Fibroblast of lung (primary cell): ENCODE measurements around the gene PDE4B. TPM values are rescaled to one million over a fixed set of nuclear protein-coding genes. Genes with fewer than 3 reads are reported as not detected.
"Not testable (repeated sequence)": the region's sequence is repeated elsewhere in the genome, so short reads cannot be mapped to it uniquely, and the experiment has no call there.

Experiments
- DNase-seq, 2 donors: peaks; one replicate each; pipeline versions ENCODE4 v3.0.0 to v3.0.0-alpha.2; 2010; ENCODE audit warnings: low read depth in 2 of 2
- H2AFZ ChIP-seq: 2 replicates; pipeline ENCODE4 v1.5.1; 2012; ENCODE audit warnings: low read length, control low read depth, inconsistent platforms
- H3K27ac ChIP-seq: 2 replicates; pipeline ENCODE4 v1.5.1; 2011; ENCODE audit warnings: low read length, control low read depth; ENCODE audit not compliant: insufficient read depth
- H3K27me3 ChIP-seq: 2 replicates; pipeline ENCODE4 v1.5.1; 2011; ENCODE audit warnings: mild to moderate bottlenecking, low read length; ENCODE audit not compliant: control insufficient read depth, insufficient read depth
- H3K36me3 ChIP-seq: 2 replicates; pipeline ENCODE4 v1.5.1; 2011; ENCODE audit warnings: low read length; ENCODE audit not compliant: control insufficient read depth, insufficient read depth
- H3K4me1 ChIP-seq: 2 replicates; pipeline ENCODE4 v1.5.1; 2011; ENCODE audit warnings: low read length; ENCODE audit not compliant: control insufficient read depth, insufficient read depth; ENCODE audit errors: extremely low read depth
- H3K4me2 ChIP-seq: 2 replicates; pipeline ENCODE4 v1.5.1; 2011; ENCODE audit warnings: low read length, control low read depth; ENCODE audit not compliant: insufficient read depth; ENCODE audit errors: extremely low read depth
- H3K4me3 ChIP-seq, 4 experiments: fragments of 200-600 bp in 1 of 4; sonication (generic) in 1 of 4; replicated peaks in 1 of 4; 2 replicates each; pipeline ENCODE4 v1.5.1; 2011 to 2016; ENCODE audit warnings: low read length in 4 of 4, low read depth in 3 of 4, mild to moderate bottlenecking in 3 of 4, control low read depth in 2 of 4, inconsistent platforms in 1 of 4, mixed read lengths in 1 of 4; ENCODE audit not compliant: insufficient read depth in 1 of 4; ENCODE audit errors: control extremely low read depth in 1 of 4
- H3K79me2 ChIP-seq: 2 replicates; pipeline ENCODE4 v1.5.1; 2012; ENCODE audit warnings: mild to moderate bottlenecking, low read length, inconsistent platforms; ENCODE audit not compliant: control insufficient read depth, insufficient read depth
- H3K9ac ChIP-seq: 2 replicates; pipeline ENCODE4 v1.5.1; 2011; ENCODE audit warnings: mild to moderate bottlenecking, low read length, control low read depth; ENCODE audit not compliant: insufficient read depth
- H3K9me3 ChIP-seq: 2 replicates; pipeline ENCODE4 v1.5.1; 2012; ENCODE audit warnings: low read depth, low read length; ENCODE audit not compliant: control insufficient read depth, insufficient read depth
- H4K20me1 ChIP-seq: 2 replicates; pipeline ENCODE4 v1.5.1; 2011; ENCODE audit warnings: low read length; ENCODE audit not compliant: control insufficient read depth, insufficient read depth; ENCODE audit errors: extremely low read depth
- CTCF ChIP-seq, 2 donors: IDR thresholded peaks in 1 of 2; conservative IDR thresholded peaks in 1 of 2; 1 replicate in 1 of 2; 2 replicates in 1 of 2; pipeline ENCODE4 v1.5.1; 2011 to 2012; ENCODE audit warnings: low read length in 2 of 2, control low read depth in 1 of 2, inconsistent platforms in 1 of 2, low read depth in 1 of 2, mild to moderate bottlenecking in 1 of 2
- EZH2 ChIP-seq: IDR thresholded peaks from 2 replicates; pipeline ENCODE4 v1.5.1; 2012; ENCODE audit warnings: low read length, control low read depth, mild to moderate bottlenecking; ENCODE audit errors: missing control alignments
- polyA plus RNA-seq, 2 donors: library from polyadenylated mRNA; depleted of rRNA in 1 of 2; stranded (reverse) in 1 of 2; unstranded in 1 of 2; fragments of >200 nt; gene quantifications; 2 replicates each; pipeline ENCODE4 v1.2.1, GENCODE V29; 2011 to 2012; ENCODE audit warnings: missing spikeins in 1 of 2
- total RNA-seq: library from RNA; depleted of rRNA; stranded (reverse); fragments of >200 nt; gene quantifications from 2 replicates; pipeline ENCODE4 v1.2.1, GENCODE V29; 2014

The PDE4B gene
- total and polyA plus RNA-seq, 2 donors (not counting 1 experiment from before 2014, with no cell fraction given) = 3.7 to 19.8 TPM

- no peaks in the 10 kb centered on the region for H3K4me1 ChIP-seq
- H3K27ac ChIP-seq = no peak overlapping the region
- no peak for DNase-seq
- TF ChIP-seq EZH2 (no peak), CTCF (conservative IDR thresholded peaks at IDR 0.05 in 1 of 2, IDR thresholded peaks at IDR 0.05 in 1 of 2; ENCODE audit: low read depth in 1 of 2, low read length in 2 of 2) (no peak)
- H3K9ac ChIP-seq = no peak overlapping the region
- H3K79me2 ChIP-seq = no peaks in the 10 kb centered on the region
- no peak overlapping the region for H3K4me3 ChIP-seq
- H2AFZ ChIP-seq = no peak overlapping the region
- no peaks in the 10 kb centered on the region for H3K9me3 ChIP-seq
- no peaks in the 10 kb centered on the region for H4K20me1 ChIP-seq
- no peaks in the 10 kb centered on the region for H3K27me3 ChIP-seq
- H3K36me3 ChIP-seq = no peaks in the 10 kb centered on the region
- no peak overlapping the region for H3K4me2 ChIP-seq
Measured at GRCh38 chr1:66088787-66089186, 296.1 kb downstream of the PDE4B start.

- no peaks in the 10 kb centered on the region for H3K79me2 ChIP-seq
- TF ChIP-seq EZH2 (no peak), CTCF (conservative IDR thresholded peaks at IDR 0.05 in 1 of 2, IDR thresholded peaks at IDR 0.05 in 1 of 2; ENCODE audit: low read depth in 1 of 2, low read length in 2 of 2) (no peak)
- no peak overlapping the region for H3K9ac ChIP-seq
- no peaks in the 10 kb centered on the region for H4K20me1 ChIP-seq
- H3K9me3 ChIP-seq = no peaks in the 10 kb centered on the region
- no peaks in the 10 kb centered on the region for H3K36me3 ChIP-seq
- peak in 1 of 2 donors; percentile 66 for DNase-seq
- no peaks in the 10 kb centered on the region for H3K27me3 ChIP-seq
- no peak overlapping the region for H2AFZ ChIP-seq
- no peaks in the 10 kb centered on the region for H3K4me1 ChIP-seq
- H3K27ac ChIP-seq = no peak overlapping the region
- H3K4me3 ChIP-seq = no peak overlapping the region
- H3K4me2 ChIP-seq = no peak overlapping the region
Measured at GRCh38 chr1:66090859-66091457, 298.3 kb downstream of the PDE4B start.

- Histone ChIP-seq H3K4me1 (no peaks in the 10 kb centered on the region), H3K9ac (no peak overlapping the region), H3K9me3 (no peaks in the 10 kb centered on the region), H3K79me2 (no peaks in the 10 kb centered on the region), H3K27me3 (no peaks in the 10 kb centered on the region), H3K36me3 (no peaks in the 10 kb centered on the region), H3K4me2 (no peak overlapping the region), H3K27ac (no peak overlapping the region), H4K20me1 (no peaks in the 10 kb centered on the region), H2AFZ (no peak overlapping the region), H3K4me3 (no peak overlapping the region)
- TF ChIP-seq EZH2 (no peak), CTCF (conservative IDR thresholded peaks at IDR 0.05 in 1 of 2, IDR thresholded peaks at IDR 0.05 in 1 of 2; ENCODE audit: low read depth in 1 of 2, low read length in 2 of 2) (no peak)
- no peak for DNase-seq
Measured at GRCh38 chr1:66095190-66095589, 302.5 kb downstream of the PDE4B start.

- not testable (repeated sequence) for H4K20me1 ChIP-seq, H3K4me2 ChIP-seq, H3K36me3 ChIP-seq, H3K4me1 ChIP-seq, H3K27ac ChIP-seq, H3K4me3 ChIP-seq, H2AFZ ChIP-seq, H3K9me3 ChIP-seq, H3K9ac ChIP-seq, DNase-seq, H3K27me3 ChIP-seq, H3K79me2 ChIP-seq
Measured at GRCh38 chr1:66100959-66101358, 308.3 kb downstream of the PDE4B start.

- DNase-seq, H3K4me3 ChIP-seq, H3K79me2 ChIP-seq, H3K4me1 ChIP-seq, H3K27me3 ChIP-seq, H3K9me3 ChIP-seq, H4K20me1 ChIP-seq, H3K4me2 ChIP-seq, H2AFZ ChIP-seq, H3K27ac ChIP-seq, H3K9ac ChIP-seq, H3K36me3 ChIP-seq: not testable (repeated sequence)
Measured at GRCh38 chr1:66104076-66104475, 311.4 kb downstream of the PDE4B start.
